CD14-positive monocyte (primary cell): ENCODE data around the gene OSGEP. TPM values are rescaled to one million over a fixed set of nuclear protein-coding genes. Genes with fewer than 3 reads are reported as not detected.

Experiments used
- DNase-seq, 3 donors: peaks; one replicate each; pipeline ENCODE4 v3.0.0-alpha.2; 2011 to 2022
- H2AFZ ChIP-seq: 2 replicates; pipeline ENCODE4 v1.6.0; 2012; ENCODE audit warnings: mild to moderate bottlenecking, low read depth, low read length, inconsistent platforms; ENCODE audit not compliant: insufficient read depth, poor library complexity, severe bottlenecking
- H3K27ac ChIP-seq, 2 donors: 1 replicate in 1 of 2; 2 replicates in 1 of 2; pipeline ENCODE4 v1.5.1; 2012 to 2013; ENCODE audit warnings: low read length in 2 of 2, control low read depth in 1 of 2, inconsistent platforms in 1 of 2, low read depth in 1 of 2, mild to moderate bottlenecking in 1 of 2
- H3K27me3 ChIP-seq, 2 donors: one replicate each; pipeline versions ENCODE4 v1.6.0 to v1.6.1; 2011 to 2013; ENCODE audit warnings: low read length in 2 of 2; ENCODE audit not compliant: control insufficient read depth in 2 of 2, insufficient read depth in 2 of 2
- H3K36me3 ChIP-seq, 2 donors: replicated peaks in 1 of 2; 1 replicate in 1 of 2; 2 replicates in 1 of 2; pipeline versions ENCODE4 v1.5.1 to v1.6.1; 2012 to 2013; ENCODE audit warnings: low read length in 2 of 2, control low read depth in 1 of 2, inconsistent platforms in 1 of 2, mild to moderate bottlenecking in 1 of 2; ENCODE audit not compliant: insufficient read depth in 2 of 2, control insufficient read depth in 1 of 2
- H3K4me1 ChIP-seq, 2 donors: 1 replicate in 1 of 2; 2 replicates in 1 of 2; pipeline versions ENCODE4 v1.5.1 to v1.6.1; 2012 to 2013; ENCODE audit warnings: low read length in 2 of 2, control low read depth in 1 of 2, inconsistent platforms in 1 of 2, mild to moderate bottlenecking in 1 of 2, moderate library complexity in 1 of 2; ENCODE audit not compliant: insufficient read depth in 2 of 2, control insufficient read depth in 1 of 2
- H3K4me2 ChIP-seq: replicated peaks from 2 replicates; pipeline ENCODE3; 2012; ENCODE audit warnings: low read length, moderate library complexity, mild to moderate bottlenecking; ENCODE audit not compliant: poor library complexity, severe bottlenecking; ENCODE audit errors: extremely low read depth
- H3K4me3 ChIP-seq, 3 experiments: fragments of 200-600 bp in 1 of 3; sonication (generic) in 1 of 3; replicated peaks in 1 of 3; 1 replicate in 2 of 3; 2 replicates in 1 of 3; pipeline ENCODE4 v1.5.1; 2011 to 2013; ENCODE audit warnings: low read length in 3 of 3, mild to moderate bottlenecking in 3 of 3, control low read depth in 2 of 3, low read depth in 2 of 3, inconsistent platforms in 1 of 3, moderate library complexity in 1 of 3
- H3K79me2 ChIP-seq: 2 replicates; pipeline ENCODE4 v1.6.0; 2012; ENCODE audit warnings: mild to moderate bottlenecking, control low read depth, inconsistent platforms, low read length, moderate library complexity; ENCODE audit not compliant: insufficient read depth
- H3K9ac ChIP-seq: 2 replicates; pipeline ENCODE4 v1.6.0; 2017; ENCODE audit warnings: low read length, mild to moderate bottlenecking; ENCODE audit not compliant: insufficient read depth, poor library complexity, severe bottlenecking
- H3K9me3 ChIP-seq, 2 donors: replicated peaks in 1 of 2; 1 replicate in 1 of 2; 2 replicates in 1 of 2; pipeline versions ENCODE4 v1.5.1 to v1.6.1; 2012 to 2013; ENCODE audit warnings: low read length in 2 of 2, control low read depth in 1 of 2; ENCODE audit not compliant: control insufficient read depth in 1 of 2, insufficient read depth in 1 of 2
- H4K20me1 ChIP-seq: 2 replicates; pipeline ENCODE4 v1.6.0; 2012; ENCODE audit warnings: mild to moderate bottlenecking, low read length, control low read depth, moderate library complexity; ENCODE audit not compliant: insufficient read depth
- H3K27ac Mint-ChIP-seq, 7 donors: one replicate each; pipeline ENCODE4 v1.8.0; 2020; ENCODE audit warnings: mild to moderate bottlenecking in 7 of 7, mixed read lengths in 7 of 7, moderate library complexity in 6 of 7, inconsistent platforms in 2 of 7
- H3K27me3 Mint-ChIP-seq, 3 donors: one replicate each; pipeline ENCODE4 v1.8.0; 2021 to 2022; ENCODE audit warnings: low read depth in 3 of 3, mild to moderate bottlenecking in 3 of 3, mixed read lengths in 3 of 3, moderate library complexity in 3 of 3, inconsistent platforms in 1 of 3
- H3K36me3 Mint-ChIP-seq, 2 donors: one replicate each; pipeline ENCODE4 v1.8.0; 2020; ENCODE audit warnings: mixed read lengths in 2 of 2, inconsistent platforms in 1 of 2, mild to moderate bottlenecking in 1 of 2
- H3K4me1 Mint-ChIP-seq: one replicate; pipeline ENCODE4 v1.8.0; 2020; ENCODE audit warnings: mild to moderate bottlenecking, mixed read lengths
- H3K4me3 Mint-ChIP-seq, 2 donors: one replicate each; pipeline ENCODE4 v1.8.0; 2020; ENCODE audit warnings: mild to moderate bottlenecking in 2 of 2, mixed read lengths in 2 of 2, moderate library complexity in 1 of 2
- H3K9me3 Mint-ChIP-seq, 7 donors: one replicate each; pipeline ENCODE4 v1.8.0; 2020 to 2022; ENCODE audit warnings: mixed read lengths in 7 of 7, mild to moderate bottlenecking in 6 of 7, moderate library complexity in 6 of 7, inconsistent platforms in 2 of 7
- CTCF ChIP-seq: fragments of 200-600 bp; IDR thresholded peaks from one replicate; pipeline ENCODE4 v1.8.0; 2022; ENCODE audit warnings: antibody characterized with exemption, mild to moderate bottlenecking
- WGBS: methylation state at CpG from one replicate; pipeline ENCODE4 v1.1.5; 2013; ENCODE audit warnings: missing lambda C conversion rate; ENCODE audit not compliant: insufficient coverage; 5-methylcytosine and 5-hydroxymethylcytosine counted together
- intact Hi-C, 2 donors: fragments of 100-400 bp; cut with micrococcal nuclease; formaldehyde crosslinking; loops; one replicate each; pipeline versions ENCODE4 v1.15.0 to v1.15.1; 2023
- polyA plus RNA-seq, 3 donors: library from polyadenylated mRNA; depleted of rRNA in 1 of 3; unstranded in 2 of 3; stranded (reverse) in 1 of 3; fragments of 300-500 nt in 2 of 3; fragments of >200 nt in 1 of 3; fragmentation: Illumina TruSeq in 2 of 3; gene quantifications; 1 replicate in 2 of 3; 2 replicates in 1 of 3; pipeline ENCODE4 v1.2.3, GENCODE V29; 2012 to 2021

OSGEP gene
- polyA plus RNA-seq, 3 donors: 34.7 to 112 (median 40.0) TPM

DNA sequence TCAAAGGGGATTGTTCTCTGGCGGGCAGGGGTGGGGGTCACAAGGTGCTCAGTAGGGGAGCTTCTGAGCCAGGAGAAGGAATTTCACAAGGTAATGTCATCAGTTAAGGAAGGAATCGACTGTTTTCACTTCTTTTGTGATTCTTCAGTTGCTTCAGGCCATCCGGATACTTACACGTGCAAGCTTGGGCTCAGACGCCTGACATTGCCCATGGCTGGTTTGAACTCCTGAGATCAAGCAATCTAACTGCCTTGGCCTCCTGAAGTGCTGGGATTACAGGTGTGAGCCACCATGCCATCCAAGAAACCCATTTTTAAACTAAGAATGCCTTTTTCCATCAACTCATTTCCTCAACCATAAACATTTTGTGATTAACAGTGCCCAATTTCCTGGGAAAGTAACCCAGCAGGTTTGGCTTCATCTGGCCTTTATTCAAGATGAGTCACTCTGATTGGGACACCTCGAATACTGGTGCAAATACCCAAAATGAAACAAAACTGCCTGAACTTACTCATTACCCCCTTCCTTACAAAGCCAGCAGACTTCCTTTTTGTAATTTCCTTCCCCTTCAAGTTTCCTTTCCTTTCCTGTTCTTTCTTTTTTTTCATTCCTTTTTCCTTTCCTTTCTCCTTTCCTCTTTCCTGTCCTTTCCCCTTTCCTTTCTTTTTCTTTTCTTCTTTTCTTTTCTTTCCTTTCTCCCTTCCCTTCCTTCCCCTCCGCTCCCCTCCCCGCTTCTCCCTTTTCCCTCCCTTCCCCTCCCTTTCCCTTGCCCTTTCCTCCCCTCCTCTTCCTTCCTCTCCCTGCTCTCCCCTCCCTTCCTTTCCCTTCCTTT is 40.5 kb upstream of the OSGEP start:
- peaks cover 54 to 72% of the 10 kb centered on the region in 2 donors for H3K4me1 ChIP-seq
- WGBS: 79% methylated on average over 8 of the region's 8 CpGs
- Mint-ChIP-seq H3K4me3 (no peak overlapping the region), H3K27ac (peak overlapping the region; percentile 78 to 91 (median 86)), H3K4me1 (peaks cover 66% of the 10 kb centered on the region), H3K27me3 (peaks cover 0 to 3% (median 0%) of the 10 kb centered on the region in 3 donors), H3K9me3 (peaks cover 0 to 7% (median 4%) of the 10 kb centered on the region in 7 donors), H3K36me3 (no peaks in the 10 kb centered on the region)
- no peaks in the 10 kb centered on the region for H3K9me3 ChIP-seq
- no peak for TF ChIP-seq CTCF
- H3K4me2 ChIP-seq: no peak overlapping the region
- H3K36me3 ChIP-seq: no peaks in the 10 kb centered on the region
- H3K79me2 ChIP-seq: no peaks in the 10 kb centered on the region
- DNase-seq: peak; percentile 71 to 92 (median 87)
- H3K27ac ChIP-seq: peak overlapping the region; percentile 18 to 63
- no peak overlapping the region for H2AFZ ChIP-seq
- no peak overlapping the region for H3K4me3 ChIP-seq
- H4K20me1 ChIP-seq: no peaks in the 10 kb centered on the region
- no peak overlapping the region for H3K9ac ChIP-seq
- no peaks in the 10 kb centered on the region for H3K27me3 ChIP-seq
- intact Hi-C loops: no loop called here

GRCh38 chr14:20493634-20494033 is 39.0 kb upstream of the OSGEP start:
- Histone ChIP-seq H3K9ac (no peak overlapping the region), H3K36me3 (no peaks in the 10 kb centered on the region), H2AFZ (peak overlapping the region; percentile 27), H3K27me3 (no peaks in the 10 kb centered on the region), H3K4me3 (no peak overlapping the region), H3K27ac (peak overlapping the region in 1 of 2 donors; percentile 72), H3K4me1 (peaks cover 61 to 78% of the 10 kb centered on the region in 2 donors), H3K4me2 (peak overlapping the region; percentile 32), H4K20me1 (no peaks in the 10 kb centered on the region), H3K79me2 (no peaks in the 10 kb centered on the region), H3K9me3 (no peaks in the 10 kb centered on the region)
- Mint-ChIP-seq H3K9me3 (peaks cover 0 to 7% (median 4%) of the 10 kb centered on the region in 7 donors), H3K4me1 (peaks cover 69% of the 10 kb centered on the region), H3K4me3 (peak overlapping the region in 1 of 2 donors; percentile 76), H3K36me3 (no peaks in the 10 kb centered on the region), H3K27ac (peak overlapping the region; percentile 68 to 94 (median 88)), H3K27me3 (peaks cover 0 to 3% (median 0%) of the 10 kb centered on the region in 3 donors)
- intact Hi-C loops: no loop called here
- WGBS: no CpG with 5 or more reads among the region's 2 CpGs
- peak; percentile 47 to 83 (median 75) for DNase-seq
- TF ChIP-seq CTCF: no peak
